Measurements from ENCODE around the gene NDOR1. TPM values are rescaled to one million over a fixed set of nuclear protein-coding genes. Genes with fewer than 3 reads are reported as not detected.

The NDOR1 gene
- total RNA-seq, 4 donors from 2014 or later, result 14.3 to 47.5 (median 22.0) TPM

DNA sequence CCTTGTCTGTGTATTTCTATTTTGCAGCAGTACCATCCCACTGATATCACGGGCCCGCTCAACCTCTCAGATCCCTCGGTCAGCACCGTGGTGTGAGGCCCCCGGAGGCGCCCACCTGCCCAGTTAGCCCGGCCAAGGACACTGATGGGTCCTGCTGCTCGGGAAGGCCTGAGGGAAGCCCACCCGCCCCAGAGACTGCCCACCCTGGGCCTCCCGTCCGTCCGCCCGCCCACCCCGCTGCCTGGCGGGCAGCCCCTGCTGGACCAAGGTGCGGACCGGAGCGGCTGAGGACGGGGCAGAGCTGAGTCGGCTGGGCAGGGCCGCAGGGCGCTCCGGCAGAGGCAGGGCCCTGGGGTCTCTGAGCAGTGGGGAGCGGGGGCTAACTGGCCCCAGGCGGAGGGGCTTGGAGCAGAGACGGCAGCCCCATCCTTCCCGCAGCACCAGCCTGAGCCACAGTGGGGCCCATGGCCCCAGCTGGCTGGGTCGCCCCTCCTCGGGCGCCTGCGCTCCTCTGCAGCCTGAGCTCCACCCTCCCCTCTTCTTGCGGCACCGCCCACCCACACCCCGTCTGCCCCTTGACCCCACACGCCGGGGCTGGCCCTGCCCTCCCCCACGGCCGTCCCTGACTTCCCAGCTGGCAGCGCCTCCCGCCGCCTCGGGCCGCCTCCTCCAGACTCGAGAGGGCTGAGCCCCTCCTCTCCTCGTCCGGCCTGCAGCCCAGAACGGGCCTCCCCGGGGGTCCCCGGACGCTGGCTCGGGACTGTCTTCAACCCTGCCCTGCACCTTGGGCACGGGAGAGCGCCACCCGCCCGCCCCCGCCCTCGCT lies 37.5 kb upstream of the NDOR1 start:
- Histone ChIP-seq H3K9me3 (no peaks in the 10 kb centered on the region), H3K27ac (peak overlapping the region; percentile 4 to 72 (median 48)), H3K36me3 (no peaks in the 10 kb centered on the region), H3K27me3 (peaks cover 100% of the 10 kb centered on the region), H3K4me3 (peak overlapping the region in 3 of 4 donors; percentile 30 to 48 (median 46)), H3K4me1 (peaks cover 14 to 41% (median 38%) of the 10 kb centered on the region in 4 donors)
- 6% methylated on average over 26 of the region's 57 CpGs; no CpG with 5 or more reads in 1 of the 2 donors for WGBS, 2 donors (ENCODE audit: low coverage in 1 of 2)
- TF ChIP-seq EP300 (IDR thresholded peaks at IDR 0.05; ENCODE audit: low read depth) (no peak), POLR2A (IDR thresholded peaks at IDR 0.05) (peak; percentile 22)
- in situ Hi-C loops (cut with MboI; ENCODE audit: low pct_ligation_motif_present in 1 of 4, low pct_unique_long_range_greater_than_20kb in 1 of 4, low sequenced_read_pairs in 3 of 4) (no loop called here), intact Hi-C loops (cut with DNase I; ENCODE audit: low total_unique reads) (no loop called here)
- DNase-seq, result peak; percentile 72

DNA sequence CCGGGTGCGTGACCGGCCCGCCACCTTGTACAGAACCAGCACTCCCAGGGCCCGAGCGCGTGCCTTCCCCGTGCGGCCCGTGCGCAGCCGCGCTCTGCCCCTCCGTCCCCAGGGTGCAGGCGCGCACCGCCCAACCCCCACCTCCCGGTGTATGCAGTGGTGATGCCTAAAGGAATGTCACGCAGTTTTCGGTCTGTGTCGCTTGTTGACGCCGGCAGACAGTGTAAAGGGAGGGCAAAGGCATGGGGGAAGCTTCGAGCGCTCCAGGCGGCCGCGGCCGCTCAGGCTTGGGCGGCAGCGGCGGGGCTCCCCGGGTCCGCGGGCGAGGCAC lies 37.0 kb upstream of the NDOR1 start:
- Histone ChIP-seq H3K27ac (peak overlapping the region; percentile 4 to 72 (median 48)), H3K9me3 (no peaks in the 10 kb centered on the region), H3K36me3 (no peaks in the 10 kb centered on the region), H3K4me3 (peak overlapping the region in 3 of 4 donors; percentile 30 to 48 (median 46)), H3K4me1 (peaks cover 10 to 37% (median 33%) of the 10 kb centered on the region in 4 donors), H3K27me3 (peaks cover 100% of the 10 kb centered on the region)
- intact Hi-C loops (cut with DNase I; ENCODE audit: low total_unique reads) (no loop called here), in situ Hi-C loops (cut with MboI; ENCODE audit: low pct_ligation_motif_present in 1 of 4, low pct_unique_long_range_greater_than_20kb in 1 of 4, low sequenced_read_pairs in 3 of 4) (no loop called here)
- no peak for DNase-seq
- TF ChIP-seq POLR2AphosphoS5 (IDR thresholded peaks at IDR 0.05) (no peak), POLR2A (IDR thresholded peaks at IDR 0.05) (no peak), EP300 (IDR thresholded peaks at IDR 0.05; ENCODE audit: low read depth) (no peak), CTCF (IDR thresholded peaks at IDR 0.05) (no peak)
- WGBS, 2 donors (ENCODE audit: low coverage in 1 of 2), result 1% methylated on average over 30 of the region's 36 CpGs; no CpG with 5 or more reads in 1 of the 2 donors

GRCh38 chr9:137168904-137169856 lies 36.3 kb upstream of the NDOR1 start:
- intact Hi-C loops (cut with DNase I; ENCODE audit: low total_unique reads), result no loop called here
- peaks cover 10 to 37% (median 30%) of the 10 kb centered on the region in 4 donors for H3K4me1 ChIP-seq

GRCh38 chr9:137169896-137170358 lies 35.6 kb upstream of the NDOR1 start, which contains the start of gene LRRC26:
TSS of gene LRRC26 (minus strand) at chr9:137170051. CDS start at chr9:137169943, 108 bp downstream.
- Histone ChIP-seq H3K27me3 (peaks cover 96% of the 10 kb centered on the region), H3K4me1 (peaks cover 10 to 41% (median 33%) of the 10 kb centered on the region in 4 donors), H3K9me3 (no peaks in the 10 kb centered on the region), H3K36me3 (no peaks in the 10 kb centered on the region), H3K4me3 (peak within 1 kb of the TSS in 3 of 4 donors; percentile 30 to 48 (median 46)), H3K27ac (peak within 1 kb of the TSS; percentile 30 to 72 (median 48))
- WGBS, 2 donors (ENCODE audit: low coverage in 1 of 2), result 15% methylated on average over 22 of the region's 41 CpGs; no CpG with 5 or more reads in 1 of the 2 donors
- intact Hi-C loops (cut with DNase I; ENCODE audit: low total_unique reads), result no loop called here
- no peak for TF ChIP-seq EP300 (IDR thresholded peaks at IDR 0.05; ENCODE audit: low read depth)
- TF ChIP-seq POLR2A (IDR thresholded peaks at IDR 0.05), result no peak
- TF ChIP-seq CTCF (IDR thresholded peaks at IDR 0.05), result no peak
- peak in 1 of 3 donors; percentile 27 for TF ChIP-seq POLR2AphosphoS5 (IDR thresholded peaks at IDR 0.05)
- in situ Hi-C loops (cut with MboI; ENCODE audit: low pct_ligation_motif_present in 1 of 4, low pct_unique_long_range_greater_than_20kb in 1 of 4, low sequenced_read_pairs in 3 of 4), result no loop called here
- peak; percentile 52 for DNase-seq

More at GRCh38 chr9:137168904-137169856, 36.3 kb upstream of the NDOR1 start:
- DNase-seq, result peak; percentile 41
- H3K36me3 ChIP-seq, result no peaks in the 10 kb centered on the region
- H3K27me3 ChIP-seq, result peaks cover 98% of the 10 kb centered on the region
- H3K9me3 ChIP-seq, result no peaks in the 10 kb centered on the region
- 0% methylated on average over 98 of the region's 124 CpGs; no CpG with 5 or more reads in 1 of the 2 donors for WGBS, 2 donors (ENCODE audit: low coverage in 1 of 2)
- peak overlapping the region; percentile 30 to 72 (median 48) for H3K27ac ChIP-seq
- in situ Hi-C loops (cut with MboI; ENCODE audit: low pct_ligation_motif_present in 1 of 4, low pct_unique_long_range_greater_than_20kb in 1 of 4, low sequenced_read_pairs in 3 of 4), result no loop called here
- peak overlapping the region in 3 of 4 donors; percentile 30 to 48 (median 46) for H3K4me3 ChIP-seq
- TF ChIP-seq CTCF (IDR thresholded peaks at IDR 0.05) (peak in 1 of 5 experiments; percentile 10), POLR2A (IDR thresholded peaks at IDR 0.05) (no peak)

All from transverse colon (tissue), 4 donors.